HG02884 (cell line): ENCODE measurements around the gene PDGFA.

Experiments
- ATAC-seq: cut with Tn5 transposase; IDR thresholded peaks from one replicate; pipeline ENCODE4 v1.9.1; 2021; ENCODE audit warnings: mild to moderate bottlenecking, moderate library complexity; ENCODE audit not compliant: unreplicated experiment

Gene PDGFA

GRCh38 chr7:517774-518629 lies 1.6 kb downstream of the PDGFA start:
- ATAC-seq = no peak

GRCh38 chr7:516606-517456 lies 2.8 kb downstream of the PDGFA start:
- ATAC-seq = no peak

GRCh38 chr7:516216-516605 lies 3.4 kb downstream of the PDGFA start:
- no peak for ATAC-seq

- no peak for ATAC-seq
Measured at GRCh38 chr7:515628-516027, 4.0 kb downstream of the PDGFA start.

- no peak for ATAC-seq
Measured at GRCh38 chr7:514651-515598, 4.7 kb downstream of the PDGFA start.

- no peak for ATAC-seq
Measured at GRCh38 chr7:514242-514641, 5.4 kb downstream of the PDGFA start.

- ATAC-seq = no peak
Measured at GRCh38 chr7:513521-514166, 6.0 kb downstream of the PDGFA start.

GRCh38 chr7:512541-513311 lies 6.9 kb downstream of the PDGFA start:
- ATAC-seq = no peak

- no peak for ATAC-seq
Measured at GRCh38 chr7:512146-512510, 7.5 kb downstream of the PDGFA start.

GRCh38 chr7:511476-512145 lies 8.0 kb downstream of the PDGFA start:
- ATAC-seq = no peak

GRCh38 chr7:510782-511281 lies 8.8 kb downstream of the PDGFA start:
- no peak for ATAC-seq

- no peak for ATAC-seq
Measured at GRCh38 chr7:510131-510481, 9.5 kb downstream of the PDGFA start.

- no peak for ATAC-seq
Measured at GRCh38 chr7:509426-510130, 10.1 kb downstream of the PDGFA start.

GRCh38 chr7:508461-509170 lies 11.0 kb downstream of the PDGFA start:
- no peak for ATAC-seq

GRCh38 chr7:507623-508300 lies 11.9 kb downstream of the PDGFA start:
- no peak for ATAC-seq

- no peak for ATAC-seq
Measured at GRCh38 chr7:506921-507622, 12.6 kb downstream of the PDGFA start.

- no peak for ATAC-seq
Measured at GRCh38 chr7:506391-506831, 13.2 kb downstream of the PDGFA start.
